K562 (cell line): ENCODE data around the gene MACROD2. TPM values are rescaled to one million over a fixed set of nuclear protein-coding genes. Genes with fewer than 3 reads are reported as not detected.

Source experiments
- ATAC-seq: fragments of 200-7000 bp; cut with Tn5 transposase; 3 replicates; pipeline ENCODE4 v1.9.1; 2020; ENCODE audit warnings: moderate library complexity
- BruUV-seq: library from RNA; stranded (reverse); fragments of 400-500 nt; replicated peaks from 2 replicates; lab custom pipeline; 2021; lab: Mats Ljungman, UMichigan
- CTCF ChIA-PET: fragments of 300-600 bp; formaldehyde crosslinking; extraction: SDS; loops from one replicate; lab custom pipeline; 2021; ENCODE audit warnings: low intra/inter-chr PET ratio; lab: Yijun Ruan, JAX
- POLR2A ChIA-PET: fragments of 300-600, 350-650 bp; sonication (Branson Sonifier 250); formaldehyde crosslinking; extraction: SDS; loops from one replicate; lab custom pipeline; 2021; ENCODE audit warnings: antibody characterized with exemption, inconsistent platforms; lab: Yijun Ruan, JAX
- DNase-seq, 4 experiments: peaks; one replicate each; pipeline versions ENCODE4 v3.0.0 to v3.0.0-alpha.2; 2011 to 2018; ENCODE audit warnings: low spot score in 3 of 4, mixed read lengths in 3 of 4; ENCODE audit errors: extremely low read depth in 1 of 4
- FAIRE-seq: peaks from 2 replicates; lab custom pipeline; 2011; peaks lifted over from hg19 to GRCh38; lab: Jason Lieb, UNC
- H2AFZ ChIP-seq: 2 replicates; pipeline ENCODE4 v1.6.0; 2011; ENCODE audit warnings: low read depth, low read length, control low read depth, inconsistent platforms
- H3K27ac ChIP-seq: fragments of 200-600 bp; 3 replicates; pipeline ENCODE4 v1.8.0; 2011; ENCODE audit warnings: low read depth, mild to moderate bottlenecking, control low read depth, inconsistent platforms, low read length, moderate library complexity, mixed read lengths; ENCODE audit errors: extremely low read depth
- H3K27me3 ChIP-seq, 2 experiments: fragments of 300-600 bp in 1 of 2; 2 replicates in 1 of 2; 3 replicates in 1 of 2; pipeline versions ENCODE4 v1.6.0 to v1.8.0; 2011; ENCODE audit warnings: inconsistent platforms in 2 of 2, low read length in 2 of 2, mild to moderate bottlenecking in 1 of 2, mixed read lengths in 1 of 2, moderate library complexity in 1 of 2; ENCODE audit not compliant: control insufficient read depth in 2 of 2, insufficient read depth in 2 of 2
- H3K36me3 ChIP-seq: fragments of 300-600 bp; 3 replicates; pipeline ENCODE4 v1.8.0; 2011; ENCODE audit warnings: mild to moderate bottlenecking, low read length, inconsistent platforms; ENCODE audit not compliant: control insufficient read depth, insufficient read depth
- H3K4me1 ChIP-seq, 2 experiments: fragments of 200-600 bp in 1 of 2; replicated peaks in 1 of 2; 2 replicates in 1 of 2; 3 replicates in 1 of 2; pipeline versions ENCODE4 v1.5.1 to v1.8.0; 2011; ENCODE audit warnings: inconsistent platforms in 2 of 2, low read length in 2 of 2, mild to moderate bottlenecking in 1 of 2, mixed read lengths in 1 of 2, moderate library complexity in 1 of 2; ENCODE audit not compliant: control insufficient read depth in 2 of 2, insufficient read depth in 2 of 2
- H3K4me2 ChIP-seq: 2 replicates; pipeline ENCODE4 v1.6.1; 2011; ENCODE audit warnings: low read length, control low read depth, inconsistent platforms, mixed read lengths; ENCODE audit not compliant: insufficient read depth
- H3K4me3 ChIP-seq: fragments of 200-600 bp; sonication (generic), shearing (Covaris generic); 2 replicates; pipeline ENCODE4 v1.5.1; 2016; ENCODE audit warnings: control low read depth, inconsistent platforms
- H3K79me2 ChIP-seq: fragments of 200-600 bp; 3 replicates; pipeline ENCODE4 v1.8.0; 2011; ENCODE audit warnings: low read length, inconsistent platforms; ENCODE audit not compliant: control insufficient read depth, insufficient read depth
- H3K9ac ChIP-seq, 2 experiments: 2 replicates each; pipeline versions ENCODE4 v1.6.0 to v1.6.1; 2011; ENCODE audit warnings: low read depth in 2 of 2, low read length in 2 of 2, control low read depth in 1 of 2, inconsistent platforms in 1 of 2, mild to moderate bottlenecking in 1 of 2, mixed read lengths in 1 of 2; ENCODE audit not compliant: insufficient read depth in 1 of 2
- H3K9me1 ChIP-seq: one replicate; pipeline ENCODE4 v1.6.0; 2011; ENCODE audit warnings: inconsistent platforms, mild to moderate bottlenecking, low read length, moderate library complexity; ENCODE audit not compliant: control insufficient read depth, insufficient read depth
- H3K9me3 ChIP-seq: replicated peaks from 2 replicates; pipeline ENCODE4 v1.5.1; 2011; ENCODE audit warnings: low read depth, low read length, inconsistent platforms; ENCODE audit not compliant: control insufficient read depth, insufficient read depth
- H4K20me1 ChIP-seq: replicated peaks from 2 replicates; pipeline ENCODE4 v1.6.1; 2011; ENCODE audit warnings: low read length, inconsistent platforms, mixed read lengths; ENCODE audit not compliant: control insufficient read depth, insufficient read depth
- CBFA2T2 ChIP-seq: fragments of 450-650 bp; conservative IDR thresholded peaks from 2 replicates; pipeline ENCODE4 v1.6.1; 2017; ENCODE audit warnings: mild to moderate bottlenecking
- CXXC5 ChIP-seq: fragments of 250-450 bp; sonication (Bioruptor Pico); IDR thresholded peaks from 2 replicates; pipeline ENCODE4 v1.8.0; 2022; ENCODE audit warnings: inconsistent platforms, mild to moderate bottlenecking, moderate library complexity
- FOXJ2 ChIP-seq: fragments of 200-800 bp; sonication (Bioruptor generic); IDR thresholded peaks from 2 replicates; pipeline ENCODE4 v1.6.1; 2016; ENCODE audit warnings: missing genetic modification characterization, missing compliant biosample characterization
- HOXB6 ChIP-seq: fragments of 250-450 bp; sonication (Bioruptor Pico); IDR thresholded peaks from 2 replicates; pipeline ENCODE4 v1.5.1; 2022; ENCODE audit warnings: mild to moderate bottlenecking, borderline replicate concordance
- KAT2B ChIP-seq: IDR thresholded peaks from one replicate; pipeline ENCODE4 v1.6.1; 2012; ENCODE audit warnings: low read depth, mild to moderate bottlenecking, control low read depth, inconsistent platforms, low read length, moderate library complexity
- MTA2 ChIP-seq: fragments of 450-650 bp; IDR thresholded peaks from 2 replicates; pipeline ENCODE4 v1.6.1; 2016; ENCODE audit warnings: low read depth
- NCOA2 ChIP-seq, 2 experiments: fragments of 450-650 bp; IDR thresholded peaks; 2 replicates each; pipeline ENCODE4 v1.6.1; 2018; ENCODE audit warnings: mild to moderate bottlenecking in 2 of 2, moderate library complexity in 1 of 2; ENCODE audit not compliant: partially characterized antibody in 2 of 2
- RAD51 ChIP-seq: fragments of 450-650 bp; IDR thresholded peaks from 2 replicates; pipeline ENCODE4 v1.7.1; 2016; ENCODE audit warnings: low read depth, mild to moderate bottlenecking, borderline replicate concordance
- STAT5A ChIP-seq: IDR thresholded peaks from 2 replicates; pipeline ENCODE4 v1.6.1; 2012; ENCODE audit warnings: low read length, inconsistent platforms, borderline replicate concordance
- TOE1 ChIP-seq, 2 experiments: fragments of 450-650 bp in 1 of 2; sonication (generic) in 1 of 2; formaldehyde crosslinking in 1 of 2; IDR thresholded peaks; 2 replicates each; pipeline versions ENCODE4 v1.7.1 to v1.8.0; 2016 to 2022; ENCODE audit warnings: borderline replicate concordance in 2 of 2, mild to moderate bottlenecking in 2 of 2, antibody characterized with exemption in 1 of 2, inconsistent platforms in 1 of 2, low read depth in 1 of 2, missing genetic modification reagents in 1 of 2, moderate library complexity in 1 of 2
- ZBTB17 ChIP-seq: fragments of 450-650 bp; formaldehyde crosslinking; IDR thresholded peaks from 2 replicates; pipeline ENCODE4 v1.4.0; 2020; ENCODE audit warnings: mild to moderate bottlenecking
- ZBTB8A ChIP-seq: fragments of 450-650 bp; IDR thresholded peaks from 2 replicates; pipeline ENCODE4 v1.6.1; 2018; ENCODE audit warnings: mild to moderate bottlenecking, moderate library complexity; ENCODE audit not compliant: partially characterized antibody
- ZFP36 ChIP-seq: fragments of 150-350 bp; IDR thresholded peaks from 2 replicates; pipeline ENCODE4 v1.6.1; 2018; ENCODE audit warnings: low read length, low read depth; ENCODE audit not compliant: partially characterized antibody
- ZNF239 ChIP-seq: fragments of 250-450 bp; sonication (Bioruptor Pico); IDR thresholded peaks from 2 replicates; pipeline ENCODE4 v1.4.0; 2020; ENCODE audit warnings: mild to moderate bottlenecking
- ZNF583 ChIP-seq: fragments of 250-450 bp; sonication (Bioruptor Pico); IDR thresholded peaks from 2 replicates; pipeline ENCODE4 v1.4.0; 2020
- WGBS: fragments of 100-300 bp; shearing (Covaris generic); methylation state at CpG from one replicate; pipeline ENCODE4 v1.1.6; 2016; ENCODE audit warnings: low coverage, mixed read lengths; ENCODE audit not compliant: insufficient coverage; ENCODE audit errors: missing lambda C conversion rate; 5-methylcytosine and 5-hydroxymethylcytosine counted together
- in situ Hi-C: fragments of 300-500 bp; cut with MboI; formaldehyde crosslinking; loops from 4 replicates; pipeline ENCODE4 v1.15.0; 2018; ENCODE audit warnings: inconsistent platforms, mixed read lengths
- intact Hi-C: fragments of 100-400 bp; cut with micrococcal nuclease; formaldehyde crosslinking; loops from 2 replicates; pipeline ENCODE4 v1.14.2; 2022
- polyA plus RNA-seq, 8 experiments: library from polyadenylated mRNA; depleted of rRNA in 4 of 8; stranded (reverse) in 5 of 8; unstranded in 3 of 8; fragments of >200 nt; fragmentation: Nextera tagmentation in 2 of 8; fragmentation: Illumina TruSeq in 1 of 8; extraction: Ambion mirVana in 2 of 8; extraction: Trizol in 1 of 8; gene quantifications; 2 replicates each; pipeline versions ENCODE4 v1.2.1 to v1.2.3, GENCODE V29; 2011 to 2014; ENCODE audit warnings: inconsistent platforms in 1 of 8, missing spikeins in 1 of 8
- total RNA-seq, 7 experiments: library from RNA; depleted of rRNA in 6 of 7; stranded (reverse); fragments of >200 nt in 6 of 7; fragmentation: Illumina TruSeq in 2 of 7; extraction: Trizol in 2 of 7; gene quantifications; 2 replicates each; pipeline versions ENCODE4 v1.2.1 to v1.2.3, GENCODE V29; 2011 to 2021; ENCODE audit warnings: low replicate concordance in 1 of 7
- TF ChIP-seq, protein P1 (sequence below): fragments of 450-650 bp; IDR thresholded peaks from 2 replicates; pipeline ENCODE4 v1.6.1; 2016
- TF ChIP-seq, protein P2 (sequence below): fragments of 250-450 bp; sonication (Bioruptor Pico); IDR thresholded peaks from 2 replicates; pipeline ENCODE4 v1.5.0; 2021; ENCODE audit warnings: mild to moderate bottlenecking, borderline replicate concordance
- TF ChIP-seq, protein P3 (sequence below): sonication (generic); formaldehyde crosslinking; IDR thresholded peaks from 2 replicates; pipeline ENCODE4 v1.5.0; 2020; ENCODE audit warnings: missing genetic modification reagents

Gene MACROD2
- total and polyA plus RNA-seq, 9 of the 15 experiments (the other 6 are each of a cell fraction or from before 2014, with no cell fraction given): not detected

DNA sequence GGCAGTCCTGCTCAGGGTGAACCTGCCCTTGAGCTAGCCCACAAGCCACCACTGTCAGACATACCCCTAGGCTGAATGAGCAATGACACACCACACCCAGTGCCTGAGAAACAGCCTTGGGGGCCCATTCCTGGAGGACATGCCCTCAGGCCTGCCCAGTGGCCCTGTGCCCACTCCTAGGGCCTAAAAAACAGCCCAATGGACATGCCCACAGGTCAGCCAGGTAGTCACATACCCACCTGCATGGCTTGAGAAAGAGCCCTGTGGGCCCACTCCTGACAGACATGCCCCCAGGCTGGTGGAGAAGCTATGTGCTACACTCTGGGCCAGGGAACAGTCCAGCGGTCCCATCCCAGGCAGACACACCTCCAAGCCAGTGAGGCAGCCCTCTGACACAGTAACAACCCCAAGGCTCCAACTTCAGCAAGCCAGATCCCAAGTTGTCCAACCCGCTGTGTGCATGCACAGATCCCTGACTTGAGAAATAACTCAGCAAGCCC is 2086.8 kb downstream of the MACROD2 start:
- no peaks in the 10 kb centered on the region for H3K79me2 ChIP-seq
- intact Hi-C loops: no loop called here
- H3K9me1 ChIP-seq: no peaks in the 10 kb centered on the region
- H3K9ac ChIP-seq: no peak overlapping the region
- no peaks in the 10 kb centered on the region for H3K9me3 ChIP-seq
- no peaks in the 10 kb centered on the region for H3K4me1 ChIP-seq
- DNase-seq (no peak), ATAC-seq (no peak), FAIRE-seq (no peak)
- H3K27ac ChIP-seq: no peak overlapping the region
- WGBS: 0% methylated on average over 2 of the region's 2 CpGs
- no peaks in the 10 kb centered on the region for H3K36me3 ChIP-seq
- ChIA-PET POLR2A (no interaction called here), CTCF (no interaction called here)
- no TSS peak for BruUV-seq
- H2AFZ ChIP-seq: no peak overlapping the region
- no peaks in the 10 kb centered on the region for H3K27me3 ChIP-seq
- in situ Hi-C loops: no loop called here
- H4K20me1 ChIP-seq: no peaks in the 10 kb centered on the region
- no peak overlapping the region for H3K4me2 ChIP-seq
- no peak overlapping the region for H3K4me3 ChIP-seq
- TF ChIP-seq ZFP36: no peak
- TF ChIP-seq CXXC5 (CRISPR knock-in tag): no peak
- TF ChIP-seq CBFA2T2: no peak
- no peak for TF ChIP-seq NCOA2 (IDR thresholded peaks at IDR 0.05; ENCODE audit: partially characterized antibody in 2 of 2)
- TF ChIP-seq MTA2: no peak
- no peak for TF ChIP-seq ZBTB8A
- no peak for TF ChIP-seq TOE1 (IDR thresholded peaks at IDR 0.05; ENCODE audit: borderline replicate concordance)
- TF ChIP-seq TOE1 (CRISPR knock-in tag; IDR thresholded peaks at IDR 0.05; ENCODE audit: borderline replicate concordance, low read depth): no peak
- no peak for TF ChIP-seq FOXJ2 (tag)
- no peak for TF ChIP-seq HOXB6 (CRISPR knock-in tag)
- TF ChIP-seq, protein P1, sequence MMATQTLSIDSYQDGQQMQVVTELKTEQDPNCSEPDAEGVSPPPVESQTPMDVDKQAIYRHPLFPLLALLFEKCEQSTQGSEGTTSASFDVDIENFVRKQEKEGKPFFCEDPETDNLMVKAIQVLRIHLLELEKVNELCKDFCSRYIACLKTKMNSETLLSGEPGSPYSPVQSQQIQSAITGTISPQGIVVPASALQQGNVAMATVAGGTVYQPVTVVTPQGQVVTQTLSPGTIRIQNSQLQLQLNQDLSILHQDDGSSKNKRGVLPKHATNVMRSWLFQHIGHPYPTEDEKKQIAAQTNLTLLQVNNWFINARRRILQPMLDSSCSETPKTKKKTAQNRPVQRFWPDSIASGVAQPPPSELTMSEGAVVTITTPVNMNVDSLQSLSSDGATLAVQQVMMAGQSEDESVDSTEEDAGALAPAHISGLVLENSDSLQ: no peak
- no peak for TF ChIP-seq RAD51
- no peak for TF ChIP-seq STAT5A
- TF ChIP-seq, protein P2, sequence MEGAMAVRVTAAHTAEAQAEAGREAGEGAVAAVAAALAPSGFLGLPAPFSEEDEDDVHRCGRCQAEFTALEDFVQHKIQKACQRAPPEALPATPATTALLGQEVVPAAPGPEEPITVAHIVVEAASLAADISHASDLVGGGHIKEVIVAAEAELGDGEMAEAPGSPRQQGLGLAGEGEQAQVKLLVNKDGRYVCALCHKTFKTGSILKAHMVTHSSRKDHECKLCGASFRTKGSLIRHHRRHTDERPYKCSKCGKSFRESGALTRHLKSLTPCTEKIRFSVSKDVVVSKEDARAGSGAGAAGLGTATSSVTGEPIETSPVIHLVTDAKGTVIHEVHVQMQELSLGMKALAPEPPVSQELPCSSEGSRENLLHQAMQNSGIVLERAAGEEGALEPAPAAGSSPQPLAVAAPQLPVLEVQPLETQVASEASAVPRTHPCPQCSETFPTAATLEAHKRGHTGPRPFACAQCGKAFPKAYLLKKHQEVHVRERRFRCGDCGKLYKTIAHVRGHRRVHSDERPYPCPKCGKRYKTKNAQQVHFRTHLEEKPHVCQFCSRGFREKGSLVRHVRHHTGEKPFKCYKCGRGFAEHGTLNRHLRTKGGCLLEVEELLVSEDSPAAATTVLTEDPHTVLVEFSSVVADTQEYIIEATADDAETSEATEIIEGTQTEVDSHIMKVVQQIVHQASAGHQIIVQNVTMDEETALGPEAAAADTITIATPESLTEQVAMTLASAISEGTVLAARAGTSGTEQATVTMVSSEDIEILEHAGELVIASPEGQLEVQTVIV (CRISPR knock-in tag): no peak
- TF ChIP-seq ZBTB17 (CRISPR knock-in tag): no peak
- no peak for TF ChIP-seq KAT2B
- no peak for TF ChIP-seq ZNF583 (CRISPR knock-in tag)
- TF ChIP-seq, protein P3, sequence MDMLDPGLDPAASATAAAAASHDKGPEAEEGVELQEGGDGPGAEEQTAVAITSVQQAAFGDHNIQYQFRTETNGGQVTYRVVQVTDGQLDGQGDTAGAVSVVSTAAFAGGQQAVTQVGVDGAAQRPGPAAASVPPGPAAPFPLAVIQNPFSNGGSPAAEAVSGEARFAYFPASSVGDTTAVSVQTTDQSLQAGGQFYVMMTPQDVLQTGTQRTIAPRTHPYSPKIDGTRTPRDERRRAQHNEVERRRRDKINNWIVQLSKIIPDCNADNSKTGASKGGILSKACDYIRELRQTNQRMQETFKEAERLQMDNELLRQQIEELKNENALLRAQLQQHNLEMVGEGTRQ (CRISPR knock-in tag): no peak
- no peak for TF ChIP-seq ZNF239 (CRISPR knock-in tag)
